GM18858 (cell line): ENCODE results near the gene FAM168B.

Experiments
- ATAC-seq: cut with Tn5 transposase; IDR thresholded peaks from one replicate; pipeline ENCODE4 v1.9.1; 2021; ENCODE audit not compliant: unreplicated experiment

Gene FAM168B

DNA sequence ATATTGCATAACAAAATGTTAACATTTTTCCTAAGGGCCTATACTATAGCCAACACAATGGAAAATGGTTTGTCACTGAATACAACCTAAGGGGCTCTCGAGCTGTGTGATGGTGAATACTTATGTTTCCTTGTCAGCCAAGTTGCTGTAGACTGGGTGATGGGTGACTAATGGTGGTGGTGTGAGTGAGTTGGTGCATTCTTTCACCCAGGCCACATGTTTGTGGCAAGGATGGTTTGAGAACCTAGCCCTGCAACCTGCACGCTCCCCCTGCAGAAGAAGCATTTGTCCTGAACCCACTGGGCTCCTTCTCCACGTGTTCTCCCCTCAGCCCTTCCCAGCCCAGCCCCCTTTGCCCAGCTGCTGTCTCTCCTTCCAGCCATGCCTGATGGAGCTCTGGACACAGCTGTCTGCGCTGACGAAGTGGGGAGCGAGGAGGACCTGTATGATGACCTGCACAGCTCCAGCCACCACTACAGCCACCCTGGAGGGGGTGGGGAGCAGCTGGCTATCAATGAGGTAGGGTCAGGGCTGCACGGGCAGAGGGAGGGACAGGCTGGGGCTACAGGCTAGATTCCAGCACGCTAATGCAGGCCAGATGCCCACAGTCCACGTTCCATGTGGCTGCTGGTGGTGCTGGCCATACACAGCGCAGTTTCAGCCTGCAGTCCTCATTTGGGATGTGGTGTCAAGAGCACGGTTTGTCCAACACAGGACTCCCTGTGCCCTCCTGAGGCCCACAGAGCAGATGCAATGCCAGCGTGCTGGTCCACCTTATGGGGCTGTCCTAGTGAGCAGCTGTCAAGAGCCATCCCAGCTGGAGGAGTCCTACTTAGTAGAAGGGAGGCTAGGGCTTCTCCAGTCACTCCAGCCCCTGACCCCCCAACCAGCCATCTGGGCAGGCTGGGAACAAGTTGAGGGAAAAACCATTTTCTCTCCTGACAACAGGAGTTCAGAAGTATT, 65.4 kb downstream of the FAM168B start:
- ATAC-seq, result no peak

DNA sequence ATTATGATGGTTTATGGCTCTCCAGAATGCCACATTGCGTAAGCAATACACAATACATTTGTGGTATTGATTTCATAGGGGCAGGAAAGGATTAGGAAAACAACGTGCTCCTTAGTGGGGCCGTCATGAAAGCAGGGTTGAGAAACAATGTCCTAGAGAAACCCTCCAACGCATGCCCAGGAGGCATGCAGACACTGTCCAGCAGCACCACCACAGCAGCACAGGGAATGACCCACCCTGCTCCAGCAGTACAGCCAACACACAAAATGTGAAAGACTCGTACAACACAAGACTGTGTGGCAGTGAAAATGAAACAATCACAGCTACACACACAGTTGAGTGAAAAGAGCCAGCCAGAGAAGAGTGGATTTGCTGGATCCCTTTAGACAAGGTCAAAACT, 66.3 kb downstream of the FAM168B start:
- ATAC-seq, result no peak

DNA sequence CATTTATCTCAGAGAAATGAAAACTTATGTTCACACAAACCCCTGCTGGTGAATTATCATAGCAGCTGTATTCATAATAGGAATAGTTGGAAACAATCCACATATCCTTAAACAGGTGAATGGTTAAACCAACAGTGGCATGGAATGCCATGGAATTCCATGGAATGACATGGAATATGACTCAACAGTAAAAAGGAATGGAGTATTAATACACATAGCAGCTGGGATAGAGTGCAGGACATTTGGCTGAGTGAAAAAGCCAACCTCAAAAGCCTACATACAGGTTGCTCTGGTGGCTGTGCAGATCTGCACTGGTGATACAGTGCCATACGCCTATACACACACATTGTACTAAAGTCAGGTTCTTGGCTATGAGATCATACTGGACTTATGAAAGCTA, 69.5 kb downstream of the FAM168B start:
- ATAC-seq, result no peak

DNA sequence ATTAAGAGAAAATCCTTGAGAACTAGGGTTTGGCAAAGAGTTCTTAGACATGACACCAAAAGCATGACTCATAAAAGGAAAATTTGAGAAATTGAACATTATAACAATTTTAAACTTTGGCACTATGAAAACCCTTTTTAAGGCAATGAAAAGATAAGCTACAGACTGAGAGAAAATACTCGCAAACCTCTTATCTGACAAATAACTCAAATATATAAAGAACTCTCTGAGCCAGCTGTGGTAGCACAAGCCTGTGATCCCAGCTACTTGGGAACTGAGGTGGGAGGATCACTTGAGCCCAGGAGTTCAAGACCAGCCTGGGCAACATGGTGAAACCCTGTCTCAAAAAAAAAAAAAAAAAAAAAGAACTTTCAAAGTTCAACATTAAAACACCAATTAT, 70.5 kb downstream of the FAM168B start:
- no peak for ATAC-seq

DNA sequence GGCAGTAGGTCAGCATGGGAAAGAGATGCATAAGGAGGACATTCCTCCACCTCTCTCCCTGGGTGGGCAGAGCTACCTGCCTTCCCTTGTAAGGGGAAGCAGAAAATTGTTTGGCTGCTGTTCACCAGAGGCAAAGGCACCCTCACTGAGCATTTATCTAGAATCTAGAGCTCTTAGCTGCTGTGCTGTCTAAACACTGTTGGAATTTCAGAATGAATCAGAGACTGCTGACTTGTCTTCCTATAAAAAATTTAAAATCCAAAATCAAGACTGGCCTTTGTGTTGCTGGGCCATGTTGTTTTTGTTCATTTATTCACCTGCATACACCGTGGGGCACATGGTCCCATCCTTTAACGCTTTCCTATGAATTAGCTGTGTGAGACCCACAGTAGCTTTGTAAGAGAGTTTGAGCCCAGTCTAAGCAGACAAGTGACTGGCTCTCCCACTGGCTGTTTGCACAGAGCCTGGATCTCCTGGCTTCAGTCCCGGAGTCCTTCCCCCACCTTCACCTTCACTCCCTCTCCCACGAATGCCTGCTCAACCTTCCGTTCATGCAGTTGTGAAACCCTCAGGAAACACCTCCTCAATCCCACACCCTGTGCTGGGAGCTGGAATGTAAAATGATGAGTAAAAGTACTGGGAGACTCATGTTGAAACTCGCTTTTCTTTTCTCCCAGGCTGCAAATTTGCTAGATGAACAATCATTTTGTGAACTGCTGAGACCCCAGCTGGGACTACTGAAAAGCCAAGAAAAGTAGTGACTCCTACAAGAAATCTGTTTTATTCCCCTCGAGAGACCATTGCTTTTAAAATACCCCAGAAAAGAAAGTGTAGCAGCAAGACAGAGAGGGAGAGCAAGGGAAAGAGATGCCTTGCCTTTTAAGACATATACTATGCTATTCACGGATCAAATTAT, 76.2 kb downstream of the FAM168B start:
- no peak for ATAC-seq

DNA sequence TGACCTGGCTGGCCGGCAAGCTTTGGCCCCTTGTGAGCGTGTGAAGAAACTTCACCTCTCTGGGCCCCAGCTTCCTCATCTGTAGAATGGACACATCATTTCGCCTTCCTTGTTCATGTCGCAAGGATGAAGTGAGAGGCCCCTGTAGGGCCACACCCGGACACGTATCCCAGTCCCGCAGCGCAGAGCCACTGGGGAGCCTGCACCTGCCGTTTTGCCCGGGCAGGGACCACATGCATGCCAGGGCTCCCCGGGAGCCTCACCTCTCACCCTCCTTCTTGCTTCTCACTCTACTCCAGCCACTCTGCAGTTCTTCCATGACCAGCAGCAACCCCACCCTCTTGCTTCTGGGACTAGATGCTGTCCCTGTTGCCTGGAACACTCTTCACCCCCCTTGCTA, 77.5 kb downstream of the FAM168B start:
- ATAC-seq, result no peak

DNA sequence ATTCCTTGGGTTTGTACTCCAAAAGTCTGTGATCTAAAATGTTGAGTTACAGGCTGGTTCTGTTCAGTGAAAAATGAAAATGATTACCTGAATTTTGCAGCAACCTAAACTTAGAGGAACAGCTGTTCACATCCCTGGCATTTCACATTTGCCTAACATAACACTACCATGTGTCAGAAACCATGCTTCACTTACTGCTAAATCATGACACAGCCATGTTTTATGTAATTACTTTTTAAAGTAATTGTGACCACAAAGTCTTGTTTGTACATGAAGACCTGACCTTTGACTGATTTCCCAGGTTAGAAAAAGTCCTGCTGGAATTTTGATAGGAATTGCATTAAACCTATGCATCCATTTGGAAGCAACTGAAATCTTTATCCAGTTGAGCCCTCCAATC, 79.1 kb downstream of the FAM168B start:
- ATAC-seq, result no peak

DNA sequence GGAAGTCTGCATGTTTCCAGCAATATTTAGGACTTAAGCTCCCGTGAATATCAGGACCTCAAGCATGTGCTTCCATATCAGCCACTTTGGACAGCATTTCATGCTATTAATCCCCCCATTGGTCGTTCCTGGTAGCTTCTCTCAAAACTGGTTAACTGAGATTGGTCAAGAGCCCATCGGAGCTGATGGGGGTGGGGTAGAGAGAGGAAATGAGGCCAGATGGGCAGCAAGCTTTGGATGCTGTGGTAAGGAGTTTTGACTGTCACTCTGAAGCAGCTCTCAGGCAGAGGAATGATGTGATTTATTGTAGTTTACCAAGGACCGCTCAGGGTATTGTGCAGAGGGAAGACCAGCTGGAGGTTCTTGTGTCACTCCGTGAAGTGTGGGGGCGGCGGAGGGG, 81.8 kb downstream of the FAM168B start:
- ATAC-seq, result no peak

DNA sequence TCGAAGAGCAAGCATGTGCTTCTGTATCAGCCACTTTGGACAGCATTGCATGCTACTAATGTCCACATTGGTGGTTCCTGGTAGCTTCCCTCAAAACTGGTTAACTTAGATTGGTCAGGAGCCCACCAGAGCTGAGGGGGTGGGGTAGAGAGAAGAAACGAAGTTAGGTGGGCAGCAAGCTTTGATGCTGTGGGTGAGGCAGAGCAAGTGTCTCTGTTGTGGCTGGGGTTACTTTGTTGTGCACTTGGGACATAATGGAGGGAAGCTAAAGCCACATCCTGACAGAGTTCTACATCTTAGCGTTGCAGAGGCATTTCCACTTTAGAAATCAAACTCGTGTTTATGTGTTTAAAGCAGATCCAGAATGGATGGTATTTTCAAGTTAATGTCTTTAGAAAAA, 82.7 kb downstream of the FAM168B start:
- no peak for ATAC-seq

DNA sequence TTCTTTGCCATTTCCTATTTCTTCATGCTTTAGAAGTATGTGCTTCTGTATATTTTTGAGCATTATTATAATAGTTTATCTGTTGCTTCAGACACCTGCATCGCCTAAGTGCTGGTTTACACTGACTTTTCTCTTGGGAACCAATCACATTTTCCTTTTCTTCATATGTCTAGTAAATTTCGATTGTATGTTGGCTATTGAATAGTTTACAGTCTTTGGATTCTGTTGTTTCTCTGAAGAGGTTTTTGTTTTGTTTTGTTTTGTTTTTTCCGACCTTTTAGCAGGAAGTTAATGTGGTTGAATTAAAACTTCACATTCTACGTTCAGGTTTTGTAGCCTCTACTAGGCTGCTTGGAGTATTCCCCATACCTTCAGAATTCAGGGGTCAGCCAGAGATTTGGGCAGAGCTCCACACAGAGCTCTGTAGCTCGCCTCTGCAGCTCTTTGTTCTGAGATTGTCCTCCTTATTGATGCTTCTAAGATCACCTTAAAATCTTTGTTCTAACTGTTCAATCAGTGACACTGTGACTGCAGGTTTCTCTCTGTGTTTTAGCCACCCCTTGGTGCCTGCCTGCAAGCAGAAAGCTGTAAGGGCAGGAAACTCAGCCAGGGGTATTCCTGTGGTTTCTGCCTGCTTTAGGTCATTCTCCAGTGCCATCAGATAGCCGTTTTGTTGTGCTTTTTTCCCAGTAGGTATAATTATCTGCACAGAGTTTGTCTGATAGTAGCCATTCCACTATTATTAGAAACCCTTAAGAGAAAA, 83.4 kb downstream of the FAM168B start:
- ATAC-seq, result no peak

DNA sequence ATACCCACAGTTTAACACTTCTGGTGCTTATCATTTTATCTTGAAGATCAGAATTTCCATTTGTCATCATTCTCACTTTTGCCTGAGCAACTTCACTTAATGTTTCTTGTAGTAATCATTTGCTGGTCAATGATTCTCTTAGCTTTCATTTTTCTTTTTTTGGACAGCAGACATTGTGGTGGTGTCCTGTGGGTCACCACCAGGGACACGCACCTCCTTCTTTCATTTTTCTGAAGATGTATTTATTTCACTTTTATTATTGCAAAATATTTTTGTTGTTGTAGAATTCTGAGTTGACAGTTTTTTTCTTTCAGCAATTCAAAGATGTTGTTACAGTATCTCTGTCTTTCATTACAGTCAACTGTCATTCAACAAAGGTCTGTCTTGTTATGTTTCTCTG, 84.3 kb downstream of the FAM168B start:
- no peak for ATAC-seq

DNA sequence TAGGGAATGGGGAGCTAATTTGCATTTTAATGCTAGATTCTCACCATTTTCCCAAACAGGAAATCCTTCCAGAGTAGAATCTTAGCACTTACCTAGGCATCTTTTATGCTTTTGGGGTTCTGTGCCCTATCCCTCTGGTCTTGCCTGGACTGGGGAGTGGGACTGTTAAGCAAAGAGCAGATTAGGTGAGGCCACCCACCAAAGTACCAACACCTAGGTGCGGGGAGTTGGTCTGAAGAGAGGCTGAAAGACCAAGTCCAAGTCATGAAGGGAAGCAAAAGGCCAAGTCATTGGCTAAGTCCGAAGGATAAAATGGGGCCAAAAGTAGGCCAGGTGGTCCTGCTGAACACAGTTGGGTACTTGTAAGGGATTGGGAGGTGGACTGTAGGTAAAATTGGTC, 86.7 kb downstream of the FAM168B start:
- ATAC-seq, result no peak

DNA sequence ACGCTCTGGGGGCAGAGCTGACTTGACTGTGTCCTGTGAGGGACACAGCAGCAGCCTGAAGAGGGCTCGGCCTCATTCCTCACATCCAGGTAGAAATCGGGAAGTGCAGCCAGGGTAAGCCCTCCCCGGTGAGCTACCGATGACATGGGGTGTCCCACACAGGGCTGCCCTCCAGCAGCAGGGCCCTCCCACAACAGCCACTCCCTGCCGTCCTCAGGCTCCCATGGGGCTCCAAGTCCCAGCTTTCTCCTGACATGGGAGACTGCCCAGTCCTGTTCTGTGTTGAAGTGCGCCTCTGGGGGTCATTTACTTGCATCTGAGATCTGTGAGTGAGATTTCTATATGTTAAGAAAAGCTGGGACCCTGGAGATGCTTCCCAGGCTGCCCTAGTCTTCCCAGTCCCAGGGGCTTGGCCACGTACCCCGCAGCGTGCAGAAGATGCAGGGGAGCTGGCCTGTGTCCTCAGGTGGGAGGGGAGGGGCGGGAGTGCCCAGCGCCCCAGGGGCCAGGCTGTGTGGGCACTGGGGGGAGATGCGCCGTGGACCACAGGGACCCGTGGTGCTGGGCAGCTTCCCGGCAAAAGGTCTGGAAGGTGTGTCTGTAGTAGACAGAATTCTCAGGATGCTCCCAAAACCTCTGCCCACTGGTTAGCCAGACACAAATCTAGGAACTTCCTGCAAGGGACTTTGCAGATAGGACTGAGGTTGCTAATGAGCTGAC, 87.9 kb downstream of the FAM168B start:
- no peak for ATAC-seq

DNA sequence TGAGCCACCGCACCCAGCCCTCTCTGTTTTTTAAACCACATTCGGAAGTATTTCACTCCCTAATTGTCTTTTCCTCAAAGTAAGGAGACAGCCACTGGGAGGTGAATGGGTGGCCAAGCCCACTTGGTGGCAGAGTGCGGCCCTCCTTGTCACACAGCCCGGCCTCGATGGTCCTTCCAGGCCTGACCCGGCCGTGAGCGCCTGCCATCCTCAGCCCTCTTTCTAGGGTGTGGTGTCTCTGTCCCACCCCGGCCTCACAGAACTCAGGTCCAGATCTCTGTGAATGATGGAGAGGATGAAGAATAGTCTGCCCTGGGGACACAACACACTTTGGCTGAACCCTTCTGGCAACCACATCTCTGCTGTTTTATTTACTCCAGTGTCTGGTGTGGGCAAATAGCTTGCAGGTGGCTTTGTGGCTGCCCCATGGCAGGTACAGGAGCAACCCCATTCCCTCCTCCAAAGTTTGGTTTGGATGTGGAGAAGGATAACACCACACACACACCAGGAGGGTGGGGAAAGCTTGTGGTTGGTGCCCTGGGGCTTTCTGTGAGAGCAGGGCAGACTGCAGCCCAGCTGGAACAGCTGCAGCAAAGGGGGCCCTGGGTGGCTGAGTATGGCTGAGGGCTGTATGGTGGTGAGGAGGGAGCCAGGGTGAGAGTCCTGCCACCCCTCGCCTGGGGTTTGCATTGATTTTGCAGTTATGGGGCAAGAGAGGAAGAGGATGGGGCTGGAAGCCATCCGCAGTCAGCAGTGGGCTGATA, 88.6 kb downstream of the FAM168B start:
- ATAC-seq, result no peak

DNA sequence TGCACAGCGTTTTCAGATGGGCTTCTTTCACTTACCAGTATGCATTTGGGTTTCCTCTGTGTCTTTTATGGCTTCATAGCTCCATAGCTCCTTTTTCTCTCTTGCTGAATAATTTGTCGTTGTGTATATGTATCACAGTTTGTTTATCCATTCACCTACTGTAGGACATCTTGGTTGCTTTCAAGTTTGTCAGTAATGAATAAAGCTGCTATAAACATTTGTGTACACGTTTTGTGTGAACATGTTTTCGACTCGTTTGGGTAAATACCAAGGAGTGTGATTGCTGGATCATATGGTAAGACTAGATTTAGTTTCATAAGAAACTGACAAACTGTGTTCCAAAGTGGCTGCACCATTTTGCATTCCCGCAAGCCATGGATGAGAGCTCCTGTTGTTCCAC, 94.7 kb downstream of the FAM168B start:
- ATAC-seq, result no peak
